T-helper 9 cell (primary cell): ENCODE data around the gene GOLGA1.
"Not testable (repeated sequence)": the region's sequence is repeated elsewhere in the genome, so short reads cannot be mapped to it uniquely, and the experiment has no call there.

Experiments
- DNase-seq: peaks from one replicate; pipeline ENCODE4 v3.0.0-alpha.2; 2020

Gene GOLGA1

GRCh38 chr9:124857533-124858162 is 83.2 kb downstream of the GOLGA1 start:
- DNase-seq: no peak

GRCh38 chr9:124855944-124856765 is 84.7 kb downstream of the GOLGA1 start:
- no peak for DNase-seq

GRCh38 chr9:124855566-124855943 is 85.3 kb downstream of the GOLGA1 start:
- no peak for DNase-seq

- DNase-seq: no peak
Measured at GRCh38 chr9:124854822-124855221, 86.1 kb downstream of the GOLGA1 start.

GRCh38 chr9:124854161-124854560 is 86.7 kb downstream of the GOLGA1 start:
- DNase-seq: no peak

GRCh38 chr9:124853605-124854143 is 87.2 kb downstream of the GOLGA1 start:
- no peak for DNase-seq

GRCh38 chr9:124852829-124853531 is 87.9 kb downstream of the GOLGA1 start, which contains the start of gene WDR38:
TSS of gene WDR38 (plus strand) at chr9:124853460. CDS start at chr9:124853532, 72 bp downstream.
- DNase-seq: peak; percentile 79

- DNase-seq: no peak
Measured at GRCh38 chr9:124852121-124852828, 88.6 kb downstream of the GOLGA1 start.

- DNase-seq: no peak
Measured at GRCh38 chr9:124849801-124850200, 91.1 kb downstream of the GOLGA1 start.

- DNase-seq: no peak
Measured at GRCh38 chr9:124846969-124847368, 93.9 kb downstream of the GOLGA1 start.

GRCh38 chr9:124846467-124846866 is 94.4 kb downstream of the GOLGA1 start:
- not testable (repeated sequence) for DNase-seq

- DNase-seq: no peak
Measured at GRCh38 chr9:124844291-124844690, 96.6 kb downstream of the GOLGA1 start.

- DNase-seq: no peak
Measured at GRCh38 chr9:124843456-124844034, 97.3 kb downstream of the GOLGA1 start.

GRCh38 chr9:124841075-124841821 is 99.6 kb downstream of the GOLGA1 start:
- DNase-seq: no peak

- no peak for DNase-seq
Measured at GRCh38 chr9:124840300-124840833, 100.5 kb downstream of the GOLGA1 start.

- DNase-seq: no peak
Measured at GRCh38 chr9:124839612-124840299, 101.1 kb downstream of the GOLGA1 start.

GRCh38 chr9:124838567-124839275 is 102.2 kb downstream of the GOLGA1 start:
- not testable (repeated sequence) for DNase-seq

- not testable (repeated sequence) for DNase-seq
Measured at GRCh38 chr9:124838132-124838531, 102.8 kb downstream of the GOLGA1 start.

GRCh38 chr9:124835026-124835557 is 105.8 kb downstream of the GOLGA1 start:
- no peak for DNase-seq

- DNase-seq: no peak
Measured at GRCh38 chr9:124834591-124834990, 106.3 kb downstream of the GOLGA1 start.
